ENCODE data around the gene SCARB1.
"Not testable (repeated sequence)": the region's sequence is repeated elsewhere in the genome, so short reads cannot be mapped to it uniquely, and the experiment has no call there.

SCARB1 gene

GRCh38 chr12:124898200-124898922, 34.7 kb upstream of the SCARB1 start:
- Mint-ChIP-seq H3K27ac (no peak overlapping the region), H3K36me3 (ENCODE audit: low read depth) (no peaks in the 10 kb centered on the region), H3K27me3 (ENCODE audit: low read depth, poor library complexity) (peaks cover 16% of the 10 kb centered on the region), H3K9me3 (peaks cover 12% of the 10 kb centered on the region), H3K4me3 (no peak overlapping the region), H3K4me1 (no peaks in the 10 kb centered on the region)
- no peak for DNase-seq
- peak; percentile 8 for TF ChIP-seq CTCF (IDR thresholded peaks at IDR 0.05)

DNA sequence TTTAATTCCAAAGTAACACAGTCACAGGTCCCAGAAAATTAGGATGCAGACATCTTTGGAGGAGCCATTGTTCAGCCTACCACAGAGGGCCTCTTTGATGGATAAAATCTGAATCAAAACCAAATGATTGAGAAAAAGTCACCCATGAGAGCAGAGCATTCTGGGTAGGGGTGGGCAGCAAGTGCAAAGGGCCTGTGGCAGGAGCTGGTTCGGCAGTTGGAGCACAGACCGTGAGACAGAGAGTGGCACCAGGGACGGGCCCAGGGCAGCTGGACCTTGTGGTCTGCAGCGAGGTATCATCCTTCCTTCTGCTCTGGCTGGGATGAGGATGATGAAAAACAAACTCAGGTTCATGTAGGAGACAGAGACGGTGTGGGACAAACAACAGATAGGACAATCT, 32.8 kb upstream of the SCARB1 start:
- H3K27me3 Mint-ChIP-seq (ENCODE audit: low read depth, poor library complexity) = peaks cover 19% of the 10 kb centered on the region
- H3K9me3 Mint-ChIP-seq = peaks cover 12% of the 10 kb centered on the region
- H3K36me3 Mint-ChIP-seq (ENCODE audit: low read depth) = no peaks in the 10 kb centered on the region
- TF ChIP-seq CTCF (IDR thresholded peaks at IDR 0.05) = no peak
- no peak overlapping the region for H3K4me3 Mint-ChIP-seq
- DNase-seq = no peak
- H3K4me1 Mint-ChIP-seq = no peaks in the 10 kb centered on the region
- H3K27ac Mint-ChIP-seq = peak overlapping the region; percentile 0

DNA sequence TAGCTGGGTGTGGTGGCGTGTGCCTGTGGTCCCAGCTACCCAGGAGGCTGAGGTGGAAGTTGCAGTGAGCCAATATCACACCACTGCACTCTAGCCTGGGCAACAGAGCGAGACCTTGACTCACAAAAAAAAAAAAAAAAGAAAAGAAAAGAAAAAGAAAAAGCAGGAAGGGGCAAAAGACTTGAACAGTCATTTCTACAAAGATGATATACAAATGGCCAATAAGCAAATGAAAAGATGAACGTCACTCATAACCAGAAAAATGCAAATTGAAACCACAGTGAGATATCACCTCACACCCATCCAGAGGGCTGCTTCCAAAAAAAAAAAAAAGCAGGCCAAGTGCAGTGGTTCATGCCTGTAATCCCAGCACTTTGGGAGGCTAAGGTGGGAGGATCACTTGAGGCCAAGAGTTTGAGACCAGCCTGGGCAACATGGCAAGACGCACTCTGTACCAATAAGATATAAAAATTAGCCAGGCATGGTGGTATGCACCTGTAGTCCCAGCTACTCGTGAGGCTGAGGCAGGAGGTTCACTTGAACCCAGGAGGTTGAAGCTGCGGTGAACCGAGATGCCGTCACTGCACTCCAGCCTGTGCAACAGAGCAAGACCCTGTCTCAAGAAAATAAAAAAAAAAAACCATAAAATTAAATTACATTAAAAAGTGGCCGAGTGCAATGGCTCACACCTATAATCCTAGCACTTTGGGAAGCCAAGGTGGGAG, 30.3 kb upstream of the SCARB1 start:
- Mint-ChIP-seq H3K4me3 (no peak overlapping the region), H3K36me3 (ENCODE audit: low read depth) (no peaks in the 10 kb centered on the region), H3K4me1 (no peaks in the 10 kb centered on the region), H3K27me3 (ENCODE audit: low read depth, poor library complexity) (peaks cover 19% of the 10 kb centered on the region), H3K9me3 (peaks cover 12% of the 10 kb centered on the region), H3K27ac (no peak overlapping the region)
- TF ChIP-seq CTCF (IDR thresholded peaks at IDR 0.05) = no peak
- no peak for DNase-seq

DNA sequence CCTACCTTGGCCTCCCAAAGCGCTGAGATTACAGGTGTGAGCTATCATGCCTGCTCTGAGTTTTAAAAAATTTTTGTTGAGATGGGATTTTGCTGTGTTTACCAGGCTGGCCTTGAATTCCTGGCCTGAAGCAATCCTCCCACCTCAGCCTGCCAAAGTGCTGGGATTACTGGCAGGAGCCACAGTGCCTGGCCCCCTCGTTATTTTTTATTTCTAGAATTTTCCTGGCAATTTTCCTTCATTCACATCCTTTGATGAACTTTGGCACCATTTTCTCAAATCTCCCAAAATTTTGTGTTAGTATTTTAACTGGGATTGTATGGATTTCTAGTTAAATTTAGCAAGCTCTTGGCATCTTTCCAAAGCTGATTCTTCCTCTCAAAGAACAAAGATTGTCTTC, 24.6 kb upstream of the SCARB1 start:
- peaks cover 20% of the 10 kb centered on the region for H3K4me1 Mint-ChIP-seq
- H3K9me3 Mint-ChIP-seq = no peaks in the 10 kb centered on the region
- H3K4me3 Mint-ChIP-seq = no peak overlapping the region
- no peaks in the 10 kb centered on the region for H3K36me3 Mint-ChIP-seq (ENCODE audit: low read depth)
- H3K27ac Mint-ChIP-seq = no peak overlapping the region
- H3K27me3 Mint-ChIP-seq (ENCODE audit: low read depth, poor library complexity) = peaks cover 6% of the 10 kb centered on the region
- no peak for DNase-seq
- no peak for TF ChIP-seq CTCF (IDR thresholded peaks at IDR 0.05)

DNA sequence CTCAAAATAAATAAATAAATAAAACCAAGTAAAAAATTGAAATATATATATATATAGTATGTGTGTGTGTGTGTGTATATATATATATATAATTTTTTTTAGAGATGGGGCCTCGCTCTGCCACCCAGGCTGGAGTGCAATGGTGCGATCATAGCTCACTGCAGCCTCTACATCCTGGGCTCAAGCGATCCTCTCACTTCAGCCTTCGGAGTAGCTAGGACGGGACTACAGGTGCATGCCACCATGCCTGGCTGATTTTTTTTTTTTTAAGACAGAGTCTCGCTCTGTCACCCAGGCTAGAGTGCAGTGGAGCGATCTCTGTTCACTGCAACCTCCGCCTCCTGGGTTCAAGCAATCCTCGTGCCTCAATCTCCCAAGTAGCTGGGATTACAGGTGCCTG, 24.1 kb upstream of the SCARB1 start:
- not testable (repeated sequence) for DNase-seq; H3K27me3 Mint-ChIP-seq (ENCODE audit: low read depth, poor library complexity); H3K9me3 Mint-ChIP-seq; H3K27ac Mint-ChIP-seq; H3K36me3 Mint-ChIP-seq (ENCODE audit: low read depth); H3K4me3 Mint-ChIP-seq
- peaks cover 25% of the 10 kb centered on the region for H3K4me1 Mint-ChIP-seq

- no peaks in the 10 kb centered on the region for H3K9me3 Mint-ChIP-seq
- DNase-seq = peak; percentile 19
- peaks cover 41% of the 10 kb centered on the region for H3K4me1 Mint-ChIP-seq
- no peaks in the 10 kb centered on the region for H3K27me3 Mint-ChIP-seq (ENCODE audit: low read depth, poor library complexity)
- H3K36me3 Mint-ChIP-seq (ENCODE audit: low read depth) = no peaks in the 10 kb centered on the region
- no peak for TF ChIP-seq CTCF (IDR thresholded peaks at IDR 0.05)
- H3K4me3 Mint-ChIP-seq = no peak overlapping the region
- H3K27ac Mint-ChIP-seq = no peak overlapping the region
Observed at GRCh38 chr12:124884587-124885438, 21.1 kb upstream of the SCARB1 start.
